ENCODE data around the gene NCOA7.

The NCOA7 gene

GRCh38 chr6:125832391-125833117, 41.8 kb downstream of the NCOA7 start:
- TF ChIP-seq, protein P1, sequence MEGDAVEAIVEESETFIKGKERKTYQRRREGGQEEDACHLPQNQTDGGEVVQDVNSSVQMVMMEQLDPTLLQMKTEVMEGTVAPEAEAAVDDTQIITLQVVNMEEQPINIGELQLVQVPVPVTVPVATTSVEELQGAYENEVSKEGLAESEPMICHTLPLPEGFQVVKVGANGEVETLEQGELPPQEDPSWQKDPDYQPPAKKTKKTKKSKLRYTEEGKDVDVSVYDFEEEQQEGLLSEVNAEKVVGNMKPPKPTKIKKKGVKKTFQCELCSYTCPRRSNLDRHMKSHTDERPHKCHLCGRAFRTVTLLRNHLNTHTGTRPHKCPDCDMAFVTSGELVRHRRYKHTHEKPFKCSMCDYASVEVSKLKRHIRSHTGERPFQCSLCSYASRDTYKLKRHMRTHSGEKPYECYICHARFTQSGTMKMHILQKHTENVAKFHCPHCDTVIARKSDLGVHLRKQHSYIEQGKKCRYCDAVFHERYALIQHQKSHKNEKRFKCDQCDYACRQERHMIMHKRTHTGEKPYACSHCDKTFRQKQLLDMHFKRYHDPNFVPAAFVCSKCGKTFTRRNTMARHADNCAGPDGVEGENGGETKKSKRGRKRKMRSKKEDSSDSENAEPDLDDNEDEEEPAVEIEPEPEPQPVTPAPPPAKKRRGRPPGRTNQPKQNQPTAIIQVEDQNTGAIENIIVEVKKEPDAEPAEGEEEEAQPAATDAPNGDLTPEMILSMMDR (IDR thresholded peaks at IDR 0.05) = no peak
- no peak for TF ChIP-seq ZFX (IDR thresholded peaks at IDR 0.05; ENCODE audit: borderline replicate concordance)
- no peak overlapping the region for H3K27ac ChIP-seq

- H3K27ac ChIP-seq = no peak overlapping the region
- TF ChIP-seq ZFX (IDR thresholded peaks at IDR 0.05; ENCODE audit: borderline replicate concordance) = no peak
- TF ChIP-seq, protein P1 (IDR thresholded peaks at IDR 0.05) = no peak
Measured at GRCh38 chr6:125834348-125834747, 43.6 kb downstream of the NCOA7 start.

DNA sequence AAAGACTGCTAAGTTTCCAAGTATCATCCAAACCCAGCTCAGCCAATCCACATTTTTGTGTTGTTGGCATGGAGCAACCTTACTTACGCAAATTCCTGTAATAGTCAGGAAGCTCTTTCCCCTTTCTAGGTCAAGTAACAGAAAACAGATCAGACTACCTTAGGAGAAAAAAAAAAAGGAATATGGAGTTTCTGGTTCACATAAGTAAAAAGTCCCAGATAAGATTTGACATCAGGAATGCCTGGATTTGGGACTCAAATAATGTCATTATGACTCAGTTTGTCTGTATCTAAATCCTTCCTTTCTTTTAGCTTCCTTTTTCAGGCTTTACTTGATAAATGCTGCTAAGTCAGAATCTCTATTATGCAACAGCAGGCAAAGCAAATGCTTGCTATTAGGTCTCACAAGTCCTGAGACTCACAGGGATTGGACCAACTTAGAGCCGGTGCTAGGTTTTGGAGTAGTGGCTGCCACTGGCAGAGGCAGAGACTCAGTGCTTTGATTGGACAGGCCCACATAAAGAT, 44.5 kb downstream of the NCOA7 start:
- H3K27ac ChIP-seq = no peak overlapping the region
- TF ChIP-seq ZFX (IDR thresholded peaks at IDR 0.05; ENCODE audit: borderline replicate concordance) = no peak
- TF ChIP-seq, protein P1 (IDR thresholded peaks at IDR 0.05) = no peak

DNA sequence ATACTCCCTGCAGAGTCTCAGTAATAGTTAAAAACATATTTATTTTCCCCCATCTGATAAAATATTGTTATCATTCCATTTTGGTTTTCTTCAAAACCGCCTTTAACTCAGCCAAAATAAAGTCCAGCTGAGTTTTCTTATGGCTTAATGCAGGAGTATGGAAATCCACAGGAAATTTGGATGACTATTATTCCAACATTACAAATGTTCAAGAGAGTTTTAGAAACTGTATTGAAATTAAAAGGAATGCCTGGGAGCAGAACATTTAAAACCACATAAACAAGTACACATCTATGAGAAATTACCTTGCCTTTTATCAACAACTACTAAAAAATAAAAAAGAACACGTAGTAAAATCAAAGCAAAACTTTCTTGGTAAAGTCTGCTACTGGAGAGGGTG, 45.7 kb downstream of the NCOA7 start:
- no peak overlapping the region for H3K27ac ChIP-seq
- no peak for TF ChIP-seq ZFX (IDR thresholded peaks at IDR 0.05; ENCODE audit: borderline replicate concordance)
- TF ChIP-seq, protein P1 (IDR thresholded peaks at IDR 0.05) = no peak

- no peak overlapping the region for H3K27ac ChIP-seq
- no peak for TF ChIP-seq ZFX (IDR thresholded peaks at IDR 0.05; ENCODE audit: borderline replicate concordance)
- TF ChIP-seq, protein P1 (IDR thresholded peaks at IDR 0.05) = no peak
Measured at GRCh38 chr6:125839471-125839870, 48.7 kb downstream of the NCOA7 start.

DNA sequence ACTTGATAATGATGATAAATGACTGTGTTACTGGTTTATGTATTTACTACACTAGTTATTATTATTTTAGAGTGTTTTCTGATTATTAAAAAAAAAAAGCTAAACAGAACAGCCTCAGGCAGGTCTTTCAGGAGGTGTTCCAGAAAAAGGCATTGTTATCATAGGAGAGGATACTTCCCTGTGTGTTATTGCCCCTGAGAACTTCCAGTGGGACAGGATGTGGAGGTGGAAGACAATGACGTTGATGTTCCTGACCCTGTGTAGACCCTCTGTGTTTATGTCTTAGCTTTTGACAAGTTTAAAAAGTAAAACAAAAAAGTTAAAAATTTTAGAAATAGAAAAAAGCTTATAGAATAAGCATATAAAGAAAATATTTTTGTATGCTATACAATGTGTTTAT, 49.1 kb downstream of the NCOA7 start:
- TF ChIP-seq, protein P1 (IDR thresholded peaks at IDR 0.05) = no peak
- no peak for TF ChIP-seq ZFX (IDR thresholded peaks at IDR 0.05; ENCODE audit: borderline replicate concordance)
- no peak overlapping the region for H3K27ac ChIP-seq

DNA sequence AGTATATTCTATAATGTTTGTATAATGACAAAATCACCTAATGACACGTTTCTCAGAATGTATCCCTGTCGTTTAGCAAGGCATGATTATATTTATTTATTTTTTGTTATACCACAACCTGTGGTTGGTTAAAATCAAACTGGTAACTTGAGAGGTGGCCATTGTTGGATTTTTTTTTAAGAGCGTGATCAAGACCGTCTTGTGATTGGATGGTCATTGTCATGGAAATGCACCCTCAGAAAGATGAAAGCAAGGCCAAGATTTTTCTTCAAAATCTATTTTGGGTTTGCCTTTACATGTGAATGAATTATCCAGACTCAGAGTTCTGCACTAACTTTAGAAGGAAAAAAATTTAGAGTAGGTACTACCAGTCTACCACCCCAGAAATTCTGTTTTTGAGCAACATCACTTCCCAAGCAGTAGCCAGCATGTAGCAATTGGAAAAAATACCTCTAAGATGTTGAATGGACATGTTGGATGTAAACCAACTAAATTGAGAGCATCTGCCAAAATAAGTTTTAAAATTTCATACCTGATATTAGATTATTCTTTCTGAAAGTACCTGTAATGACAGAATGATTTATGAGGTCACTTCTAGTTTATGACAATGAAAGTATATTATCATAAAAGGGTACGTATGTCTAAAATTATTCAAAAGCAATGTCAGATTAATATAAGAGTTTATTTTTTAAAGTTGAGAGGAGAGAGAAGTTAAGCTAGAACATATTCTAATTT, 50.8 kb downstream of the NCOA7 start:
- no peak for TF ChIP-seq ZFX (IDR thresholded peaks at IDR 0.05; ENCODE audit: borderline replicate concordance)
- TF ChIP-seq, protein P1 (IDR thresholded peaks at IDR 0.05) = no peak
- no peak overlapping the region for H3K27ac ChIP-seq

All from 22Rv1 (cell line).